ENCODE measurements around the gene THADA. TPM values are rescaled to one million over a fixed set of nuclear protein-coding genes. Genes with fewer than 3 reads are reported as not detected.

THADA gene
- total RNA-seq, 1 experiment from 2014 or later: 27.5 TPM

DNA sequence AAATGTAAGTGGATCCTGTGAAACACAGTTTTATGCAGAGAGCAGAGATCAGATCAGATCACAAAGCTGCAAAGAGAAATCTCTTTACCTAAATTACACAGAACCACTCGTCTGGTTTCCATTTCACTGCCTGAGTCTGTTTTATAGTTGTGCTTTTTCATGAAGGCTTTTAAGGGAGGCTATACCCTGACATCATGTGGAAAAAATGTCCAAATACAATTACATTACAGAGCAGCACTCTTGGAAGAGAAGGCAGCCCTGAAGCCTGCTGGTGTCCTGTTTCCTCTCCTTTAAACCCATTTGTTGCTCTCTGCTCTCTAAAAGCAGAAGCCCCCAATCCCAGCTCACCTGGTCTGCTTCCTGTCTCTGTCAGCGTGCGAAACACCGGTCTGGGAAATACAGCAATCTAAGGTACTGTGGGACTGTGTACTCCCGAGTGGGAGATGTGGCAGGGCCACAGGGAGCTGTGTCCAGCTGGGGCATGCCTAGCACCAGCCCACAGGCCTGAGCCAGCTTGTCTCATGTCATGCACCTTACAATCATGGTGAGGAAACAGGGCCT is 344.6 kb downstream of the THADA start:
- Mint-ChIP-seq H3K9me3 (no peaks in the 10 kb centered on the region; the same call in 1 of the 2 replicates), H3K36me3 (no peaks in the 10 kb centered on the region), H3K27me3 (ENCODE audit: low read depth) (no peaks in the 10 kb centered on the region), H3K4me1 (peaks cover 7% of the 10 kb centered on the region), H3K27ac (peak overlapping the region; percentile 71), H3K4me3 (no peak overlapping the region)
- TF ChIP-seq SMAD4 (CRISPR knock-in tag; IDR thresholded peaks at IDR 0.05) (no peak), USF1 (CRISPR knock-in tag; IDR thresholded peaks at IDR 0.05) (no peak), RELA (CRISPR knock-in tag; IDR thresholded peaks at IDR 0.05; ENCODE audit: borderline replicate concordance) (no peak), CREM (CRISPR knock-in tag; IDR thresholded peaks at IDR 0.05) (no peak), MXD4 (CRISPR knock-in tag; IDR thresholded peaks at IDR 0.05; ENCODE audit: borderline replicate concordance) (no peak), TEAD4 (CRISPR knock-in tag; IDR thresholded peaks at IDR 0.05) (no peak), ZNF317 (CRISPR knock-in tag; IDR thresholded peaks at IDR 0.05; ENCODE audit: borderline replicate concordance, low read depth) (no peak), ZNF121 (CRISPR knock-in tag; IDR thresholded peaks at IDR 0.05) (no peak), ESRRA (CRISPR knock-in tag; IDR thresholded peaks at IDR 0.05; ENCODE audit: borderline replicate concordance) (no peak), ETV6 (CRISPR knock-in tag; IDR thresholded peaks at IDR 0.05) (no peak), MYBL2 (CRISPR knock-in tag; IDR thresholded peaks at IDR 0.05) (no peak), SOX15 (CRISPR knock-in tag; IDR thresholded peaks at IDR 0.05) (no peak)
- TF ChIP-seq, protein P1, sequence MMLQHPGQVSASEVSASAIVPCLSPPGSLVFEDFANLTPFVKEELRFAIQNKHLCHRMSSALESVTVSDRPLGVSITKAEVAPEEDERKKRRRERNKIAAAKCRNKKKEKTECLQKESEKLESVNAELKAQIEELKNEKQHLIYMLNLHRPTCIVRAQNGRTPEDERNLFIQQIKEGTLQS (CRISPR knock-in tag; conservative IDR thresholded peaks at IDR 0.05): no peak
- TF ChIP-seq, protein P2, sequence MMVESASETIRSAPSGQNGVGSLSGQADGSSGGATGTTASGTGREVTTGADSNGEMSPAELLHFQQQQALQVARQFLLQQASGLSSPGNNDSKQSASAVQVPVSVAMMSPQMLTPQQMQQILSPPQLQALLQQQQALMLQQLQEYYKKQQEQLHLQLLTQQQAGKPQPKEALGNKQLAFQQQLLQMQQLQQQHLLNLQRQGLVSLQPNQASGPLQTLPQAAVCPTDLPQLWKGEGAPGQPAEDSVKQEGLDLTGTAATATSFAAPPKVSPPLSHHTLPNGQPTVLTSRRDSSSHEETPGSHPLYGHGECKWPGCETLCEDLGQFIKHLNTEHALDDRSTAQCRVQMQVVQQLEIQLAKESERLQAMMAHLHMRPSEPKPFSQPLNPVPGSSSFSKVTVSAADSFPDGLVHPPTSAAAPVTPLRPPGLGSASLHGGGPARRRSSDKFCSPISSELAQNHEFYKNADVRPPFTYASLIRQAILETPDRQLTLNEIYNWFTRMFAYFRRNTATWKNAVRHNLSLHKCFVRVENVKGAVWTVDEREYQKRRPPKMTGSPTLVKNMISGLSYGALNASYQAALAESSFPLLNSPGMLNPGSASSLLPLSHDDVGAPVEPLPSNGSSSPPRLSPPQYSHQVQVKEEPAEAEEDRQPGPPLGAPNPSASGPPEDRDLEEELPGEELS (CRISPR knock-in tag; IDR thresholded peaks at IDR 0.05): no peak
- ChIA-PET POLR2A (interaction anchor here (0.7 kb wide), 1 partner anchor 30 kb away, joined by 3 read pairs; no protein-coding TSS in a partner anchor), CTCF (interaction anchor here (1.0 kb wide), 2 partner anchors 20 to 23 kb away, joined by 3 read pairs; no protein-coding TSS in a partner anchor)
- DNase-seq (ENCODE audit: low spot score) (no peak), ATAC-seq (no peak)

DNA sequence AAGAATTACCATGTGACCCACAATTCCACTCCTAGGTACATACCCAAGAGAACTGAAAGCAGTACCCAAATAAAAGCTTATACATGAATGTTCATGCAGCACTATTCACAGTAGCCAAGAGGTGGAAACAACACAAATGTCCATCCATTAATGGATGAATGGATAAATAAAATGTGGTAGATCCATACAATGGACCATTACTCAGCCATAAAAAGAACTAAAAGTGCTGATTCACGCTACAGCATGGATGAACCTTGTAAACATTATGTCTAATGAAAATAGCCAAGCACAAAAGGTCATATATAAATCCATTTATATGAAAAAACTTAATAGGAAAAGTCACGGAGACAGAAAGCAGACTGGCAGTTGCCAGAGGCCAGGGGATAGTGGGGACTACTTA is 345.8 kb downstream of the THADA start:
- CTCF ChIA-PET: interaction anchor here (1.0 kb wide), 1 partner anchor 70 kb away, joined by 3 read pairs; no protein-coding TSS in a partner anchor
- POLR2A ChIA-PET: no interaction called here
- ATAC-seq (no peak), DNase-seq (ENCODE audit: low spot score) (no peak)
- no peaks in the 10 kb centered on the region for H3K27me3 Mint-ChIP-seq (ENCODE audit: low read depth)
- no peak overlapping the region for H3K27ac Mint-ChIP-seq
- H3K4me1 Mint-ChIP-seq: peaks cover 7% of the 10 kb centered on the region
- H3K9me3 Mint-ChIP-seq: no peaks in the 10 kb centered on the region; the same call in 1 of the 2 replicates
- TF ChIP-seq ESRRA (CRISPR knock-in tag; IDR thresholded peaks at IDR 0.05; ENCODE audit: borderline replicate concordance): no peak
- TF ChIP-seq SMAD3 (CRISPR knock-in tag; IDR thresholded peaks at IDR 0.05; ENCODE audit: borderline replicate concordance): no peak
- TF ChIP-seq TEAD4 (CRISPR knock-in tag; IDR thresholded peaks at IDR 0.05): no peak
- H3K36me3 Mint-ChIP-seq: no peaks in the 10 kb centered on the region
- H3K4me3 Mint-ChIP-seq: no peak overlapping the region

- no peak for DNase-seq (ENCODE audit: low spot score)
- no peaks in the 10 kb centered on the region for H3K36me3 Mint-ChIP-seq
- CTCF ChIA-PET: no interaction called here
- peaks cover 7% of the 10 kb centered on the region for H3K4me1 Mint-ChIP-seq
- H3K27ac Mint-ChIP-seq: no peak overlapping the region; the same call in 1 of the 2 replicates
- no peak overlapping the region for H3K4me3 Mint-ChIP-seq
- ATAC-seq: no peak
- H3K27me3 Mint-ChIP-seq (ENCODE audit: low read depth): no peaks in the 10 kb centered on the region
- no peaks in the 10 kb centered on the region; the same call in 1 of the 2 replicates for H3K9me3 Mint-ChIP-seq
- POLR2A ChIA-PET: no interaction called here
- TF ChIP-seq GTF2I (CRISPR knock-in tag; conservative IDR thresholded peaks at IDR 0.05) (no peak), ZNF232 (CRISPR knock-in tag; IDR thresholded peaks at IDR 0.05) (no peak), ZNF671 (CRISPR knock-in tag; IDR thresholded peaks at IDR 0.05) (no peak), ARID4B (CRISPR knock-in tag; IDR thresholded peaks at IDR 0.05; ENCODE audit: borderline replicate concordance) (no peak), FOXK1 (CRISPR knock-in tag; IDR thresholded peaks at IDR 0.05) (no peak), IRF1 (CRISPR knock-in tag; IDR thresholded peaks at IDR 0.05) (no peak), TP53 (CRISPR knock-in tag; IDR thresholded peaks at IDR 0.05) (no peak), GRHL2 (CRISPR knock-in tag; IDR thresholded peaks at IDR 0.05; ENCODE audit: insufficient replicate concordance, severe bottlenecking) (no peak)
- TF ChIP-seq, protein P3, sequence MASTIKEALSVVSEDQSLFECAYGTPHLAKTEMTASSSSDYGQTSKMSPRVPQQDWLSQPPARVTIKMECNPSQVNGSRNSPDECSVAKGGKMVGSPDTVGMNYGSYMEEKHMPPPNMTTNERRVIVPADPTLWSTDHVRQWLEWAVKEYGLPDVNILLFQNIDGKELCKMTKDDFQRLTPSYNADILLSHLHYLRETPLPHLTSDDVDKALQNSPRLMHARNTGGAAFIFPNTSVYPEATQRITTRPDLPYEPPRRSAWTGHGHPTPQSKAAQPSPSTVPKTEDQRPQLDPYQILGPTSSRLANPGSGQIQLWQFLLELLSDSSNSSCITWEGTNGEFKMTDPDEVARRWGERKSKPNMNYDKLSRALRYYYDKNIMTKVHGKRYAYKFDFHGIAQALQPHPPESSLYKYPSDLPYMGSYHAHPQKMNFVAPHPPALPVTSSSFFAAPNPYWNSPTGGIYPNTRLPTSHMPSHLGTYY (CRISPR knock-in tag; IDR thresholded peaks at IDR 0.05): no peak
Measured at GRCh38 chr2:43248621-43249020, 347.2 kb downstream of the THADA start.
